Hypothalamus (tissue), 51 donors: Measurements from ENCODE around the gene KL.

ENCODE experiments used
- DNase-seq, 51 donors: peaks; one replicate each; lab custom pipeline; 2025; lab: John Stamatoyannopoulos, UW

Gene KL

DNA sequence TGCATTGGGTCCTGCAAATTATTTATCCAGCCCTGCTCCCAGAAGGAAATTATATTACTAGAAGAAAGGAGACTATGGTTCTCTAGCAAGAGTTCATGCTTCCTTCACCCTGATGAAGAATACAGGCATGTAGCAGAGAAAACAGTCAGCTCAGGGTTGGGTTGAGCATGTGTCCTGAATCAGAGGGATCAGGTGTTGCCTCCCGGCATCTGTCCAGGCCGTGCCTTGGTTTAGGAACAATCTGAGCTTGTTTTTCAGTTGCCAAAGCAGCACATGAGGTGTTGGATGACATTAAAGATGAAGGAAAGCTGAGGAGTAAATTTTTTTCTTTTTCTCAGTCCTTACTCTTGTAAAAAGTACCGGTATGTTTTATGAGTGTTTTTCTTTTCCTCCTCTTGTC lies 62.0 kb downstream of the KL start:
- DNase-seq, result no peak

DNA sequence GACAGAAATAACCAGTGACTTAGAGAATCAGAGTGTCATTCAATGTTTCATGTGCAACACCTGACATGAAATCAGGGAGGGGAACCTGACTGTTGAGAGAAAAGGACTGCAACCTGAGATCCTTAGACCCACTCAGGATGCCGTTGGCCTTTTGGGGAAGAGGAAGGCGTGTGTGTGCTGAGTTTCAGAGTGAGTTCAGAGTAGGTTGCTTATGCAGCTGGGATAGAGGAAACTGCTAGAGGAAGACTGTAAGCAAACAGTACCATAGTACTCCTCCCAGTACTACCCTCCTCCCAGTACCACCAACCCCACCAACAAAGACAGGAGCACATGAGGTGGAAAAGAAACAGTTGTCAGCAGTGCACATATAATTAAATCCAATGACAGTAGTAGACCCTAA lies 63.7 kb downstream of the KL start:
- DNase-seq, result no peak

GRCh38 chr13:33080972-33081590 lies 64.9 kb downstream of the KL start:
- no peak for DNase-seq

- no peak for DNase-seq
These were observed 65.4 kb downstream of the KL start for GRCh38 chr13:33081666-33082065.

DNA sequence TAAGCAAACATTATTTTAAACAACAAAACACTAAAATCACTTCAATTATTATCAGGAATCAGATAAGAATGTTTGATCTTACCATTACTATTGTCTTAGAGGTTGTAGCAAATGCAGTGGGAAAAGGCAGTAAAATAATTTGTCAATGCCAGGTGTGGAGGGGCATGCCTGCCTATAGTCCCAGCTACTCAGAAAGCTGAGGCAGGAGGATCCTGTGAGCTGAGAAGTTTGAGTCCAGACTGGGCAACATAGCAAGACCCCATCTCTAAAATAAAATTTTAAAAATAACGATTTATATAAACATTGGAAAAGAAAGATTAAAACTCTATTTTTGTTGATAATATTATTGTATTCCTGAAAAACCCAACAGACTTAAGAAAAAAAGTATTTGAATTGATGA lies 66.8 kb downstream of the KL start:
- no peak for DNase-seq

DNA sequence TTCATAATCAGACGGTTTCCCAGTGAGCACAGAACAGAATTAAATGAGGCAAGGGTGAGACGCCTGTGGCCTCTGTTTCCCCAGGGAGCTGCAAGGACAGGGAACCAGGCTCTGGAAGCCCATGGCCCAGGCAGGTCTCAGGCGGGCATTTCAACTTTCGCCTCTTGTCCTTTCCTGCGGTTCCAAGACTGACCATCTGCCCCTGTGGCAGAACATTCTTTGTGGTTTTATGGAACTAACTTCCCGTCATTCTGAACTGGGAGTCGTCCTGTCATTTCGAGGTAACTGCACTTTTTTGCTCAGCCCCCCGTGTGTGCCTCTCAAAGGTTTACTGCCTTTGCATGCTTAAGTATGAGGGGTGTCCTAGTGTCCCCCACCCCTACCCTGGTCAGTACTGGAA lies 70.9 kb downstream of the KL start:
- DNase-seq, result no peak

DNA sequence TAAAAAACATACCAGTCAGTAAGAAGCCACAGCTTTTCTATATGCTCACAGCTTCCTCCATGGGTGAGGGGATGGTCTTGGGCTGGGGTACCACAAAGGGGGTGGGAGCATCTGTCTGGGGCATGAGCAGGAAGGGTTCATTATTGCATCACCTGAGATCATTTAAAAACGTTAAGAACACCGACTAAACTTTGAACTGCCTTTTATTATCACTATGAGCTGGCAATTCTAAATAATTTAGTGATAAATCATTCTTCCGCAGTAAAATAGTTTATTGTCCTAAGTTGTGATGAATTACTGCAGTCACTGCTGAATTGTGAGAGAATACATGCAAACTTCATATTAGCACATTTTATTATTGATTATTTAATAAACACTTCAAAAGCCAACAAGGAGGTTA lies 71.6 kb downstream of the KL start:
- DNase-seq, result no peak

GRCh38 chr13:33089311-33089710 lies 73.1 kb downstream of the KL start:
- DNase-seq, result no peak

GRCh38 chr13:33090755-33091414 lies 74.7 kb downstream of the KL start:
- DNase-seq, result no peak

DNA sequence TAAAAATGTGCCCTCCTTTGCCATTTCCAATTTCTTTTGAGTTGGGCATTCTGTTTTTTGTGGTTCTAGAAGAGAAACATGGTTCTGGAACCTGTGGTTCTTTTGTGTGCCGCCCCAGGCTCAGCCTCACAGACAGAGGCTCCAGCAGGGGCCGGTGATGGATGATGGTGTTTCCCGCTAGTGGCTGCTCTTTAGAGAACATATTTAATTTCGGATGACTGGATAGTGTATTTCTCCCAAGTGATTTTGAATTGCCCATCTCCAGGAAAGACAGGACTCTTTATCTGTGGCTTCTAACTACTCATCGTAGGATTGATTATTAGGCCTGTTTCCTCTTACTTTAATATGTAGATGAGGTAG lies 75.2 kb downstream of the KL start:
- DNase-seq, result no peak

DNA sequence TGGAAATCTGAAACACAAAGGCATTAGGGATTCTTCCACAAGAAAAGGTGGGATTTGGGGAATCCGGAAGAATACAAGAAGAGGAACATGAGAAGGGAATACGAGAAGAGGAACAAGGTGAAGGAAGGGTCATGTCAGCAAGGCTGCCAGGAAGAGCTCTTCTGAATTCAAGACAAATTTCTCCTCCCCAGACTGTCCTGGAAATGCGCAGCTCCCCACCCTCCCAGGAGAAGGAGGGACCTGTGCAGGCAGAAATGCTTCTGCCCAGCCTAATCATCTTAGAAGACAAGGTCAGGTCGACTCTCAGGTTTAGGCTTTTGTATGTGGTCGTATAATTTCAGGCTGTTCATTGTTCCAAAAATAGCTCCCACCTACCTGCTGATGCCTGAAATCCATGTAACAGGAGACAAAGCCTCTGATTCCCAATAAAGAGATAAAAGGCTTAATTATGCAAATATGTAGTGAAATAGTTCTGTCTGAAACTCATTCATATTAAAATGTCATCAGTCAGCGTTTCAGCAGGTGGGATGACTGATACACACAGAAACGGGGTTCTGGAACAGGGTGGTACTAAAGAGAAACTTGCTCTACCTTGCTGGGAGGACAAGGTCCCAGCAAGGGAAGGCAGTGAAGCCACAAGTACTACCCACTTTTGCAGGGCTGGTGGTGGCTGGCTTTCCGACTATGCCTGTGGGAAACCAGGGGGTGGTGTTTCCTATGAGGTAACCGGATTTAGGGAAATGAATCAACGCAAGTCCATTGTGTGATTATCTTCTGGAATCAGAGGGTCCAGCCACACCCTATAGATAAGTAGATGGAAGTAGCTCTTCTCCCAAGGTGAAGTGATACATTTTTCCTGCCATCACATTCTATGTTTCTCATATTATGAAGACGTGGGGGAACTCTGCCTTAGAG lies 76.1 kb downstream of the KL start:
- peak in 1 of 51 donors; percentile 55 for DNase-seq

GRCh38 chr13:33096886-33097605 lies 80.8 kb downstream of the KL start:
- DNase-seq, result no peak

DNA sequence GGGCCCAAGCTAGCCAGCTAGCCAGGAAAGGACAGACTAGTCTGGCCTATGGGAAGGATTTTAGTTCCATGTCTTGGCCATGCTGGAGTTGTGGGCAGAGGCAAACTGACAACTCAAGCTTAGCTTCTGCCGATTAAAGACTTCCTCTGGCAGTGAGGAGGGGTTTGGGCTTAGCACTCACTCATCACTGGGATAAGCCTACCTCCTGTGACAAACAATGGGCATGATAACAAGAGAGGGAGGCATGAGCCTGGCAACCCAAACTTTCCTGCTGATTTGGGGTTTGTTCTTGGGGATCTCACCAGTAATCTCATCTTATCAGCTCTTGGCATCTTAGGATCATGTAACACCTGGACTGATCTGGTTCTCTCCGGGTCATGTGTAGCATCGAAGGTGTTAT lies 83.6 kb downstream of the KL start:
- DNase-seq, result no peak

- DNase-seq, result no peak
These were observed 84.7 kb downstream of the KL start for GRCh38 chr13:33100886-33101285.

GRCh38 chr13:33101835-33102234 lies 85.6 kb downstream of the KL start:
- no peak for DNase-seq

DNA sequence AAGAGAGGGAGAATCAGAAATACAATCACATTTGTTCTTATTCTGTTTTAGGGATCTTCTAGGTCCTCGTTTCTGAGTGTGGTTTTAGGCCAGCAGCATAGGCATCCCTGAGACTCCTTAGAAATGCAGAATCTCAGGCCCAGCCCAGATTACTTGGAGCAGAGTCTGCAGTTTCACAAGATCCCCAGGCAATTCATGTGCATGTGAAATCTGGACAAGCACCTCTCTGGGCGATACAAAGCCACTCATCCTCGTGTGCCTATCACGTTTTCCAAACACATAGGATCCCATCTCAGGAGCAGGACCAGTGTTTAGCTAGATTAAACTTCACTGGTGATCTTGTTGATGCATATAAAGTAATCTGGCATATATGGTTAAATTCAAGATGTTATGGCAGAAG lies 87.2 kb downstream of the KL start:
- no peak for DNase-seq

- DNase-seq, result peak in 3 of 51 donors; percentile 4 to 26 (median 7)
These were observed 89.3 kb downstream of the KL start for GRCh38 chr13:33105387-33106005.

- DNase-seq, result no peak
These were observed 90.6 kb downstream of the KL start for GRCh38 chr13:33106656-33107360.

DNA sequence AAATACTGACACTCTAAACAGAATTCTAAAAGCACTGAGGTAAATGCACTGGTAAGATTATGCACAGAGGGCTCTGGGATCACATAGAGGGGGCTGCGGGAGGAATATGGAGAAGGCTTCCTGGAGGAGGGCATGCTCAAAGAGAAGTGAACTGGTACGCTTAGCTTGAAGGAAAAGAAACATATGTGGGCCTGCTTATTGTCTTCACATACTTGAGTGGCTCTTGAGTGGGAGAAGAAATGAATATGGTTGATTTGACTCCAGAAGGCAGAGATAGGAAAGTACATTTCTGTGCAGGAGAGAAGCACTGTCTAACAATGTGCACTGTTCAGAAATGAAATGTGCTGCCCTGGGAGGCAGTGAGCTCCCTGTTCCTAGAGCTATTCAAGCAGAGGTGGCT lies 91.1 kb downstream of the KL start:
- no peak for DNase-seq

- DNase-seq, result no peak
These were observed 92.4 kb downstream of the KL start for GRCh38 chr13:33108620-33109019.
